K562 (cell line): Measurements from ENCODE around the gene FKBP1B. TPM values are rescaled to one million over a fixed set of nuclear protein-coding genes. Genes with fewer than 3 reads are reported as not detected.
A peak's percentile ranks its signal among the peaks of the same experiment; 100 is the strongest.

Experiments used
- ARID1B ChIP-seq: fragments of 450-650 bp; IDR thresholded peaks from 2 replicates; pipeline ENCODE4 v1.6.1; 2016; ENCODE audit warnings: antibody characterized with exemption, mild to moderate bottlenecking, inconsistent platforms
- CGGBP1 ChIP-seq: fragments of 250-450 bp; sonication (Bioruptor Pico); IDR thresholded peaks from 2 replicates; pipeline ENCODE4 v1.9.0; 2021; ENCODE audit warnings: mild to moderate bottlenecking
- CHCHD3 ChIP-seq: fragments of 250-450 bp; sonication (Bioruptor Pico); IDR thresholded peaks from 2 replicates; pipeline ENCODE4 v2.1.2; 2022; ENCODE audit warnings: mild to moderate bottlenecking
- CTBP1 ChIP-seq: fragments of 450-650 bp; IDR thresholded peaks from 2 replicates; pipeline ENCODE4 v1.6.1; 2016; ENCODE audit warnings: borderline replicate concordance
- FOSL1 ChIP-seq: fragments of 200-800 bp; sonication (Bioruptor generic); conservative IDR thresholded peaks from 2 replicates; pipeline ENCODE4 v1.6.1; 2016; ENCODE audit warnings: missing genetic modification characterization, missing compliant biosample characterization
- HMGN3 ChIP-seq: IDR thresholded peaks from 2 replicates; pipeline ENCODE4 v1.6.1; 2011; ENCODE audit warnings: borderline replicate concordance, low read depth, mild to moderate bottlenecking, mixed read lengths, low read length; ENCODE audit not compliant: insufficient read length; ENCODE audit errors: extremely low read depth
- MAFK ChIP-seq: IDR thresholded peaks from 2 replicates; pipeline ENCODE4 v1.6.1; 2011; ENCODE audit warnings: low read length, improper control_type of control experiment
- NONO ChIP-seq, 2 experiments: fragments of 200-400 bp in 1 of 2; fragments of 450-650 bp in 1 of 2; formaldehyde crosslinking in 1 of 2; IDR thresholded peaks; 2 replicates each; pipeline ENCODE4 v1.6.1; 2017; ENCODE audit warnings: low read depth in 2 of 2, mild to moderate bottlenecking in 2 of 2, moderate library complexity in 2 of 2, low read length in 1 of 2
- NUFIP1 ChIP-seq: fragments of 450-650 bp; IDR thresholded peaks from 2 replicates; pipeline ENCODE4 v1.6.1; 2018; ENCODE audit not compliant: partially characterized antibody
- POLR2H ChIP-seq: IDR thresholded peaks from 2 replicates; pipeline ENCODE4 v1.6.1; 2016; ENCODE audit warnings: missing genetic modification characterization, low read depth, mild to moderate bottlenecking, control low read depth, missing compliant biosample characterization, moderate library complexity
- RNF2 ChIP-seq: sonication (generic); IDR thresholded peaks from 2 replicates; pipeline ENCODE4 v1.6.1; 2016
- SREBF1 ChIP-seq: fragments of 150-350 bp; IDR thresholded peaks from 2 replicates; pipeline ENCODE4 v1.6.1; 2014; ENCODE audit warnings: antibody characterized with exemption, low read depth, low read length, borderline replicate concordance
- ZBED1 ChIP-seq: IDR thresholded peaks from 2 replicates; pipeline ENCODE4 v1.6.1; 2014
- ZBTB17 ChIP-seq: fragments of 450-650 bp; formaldehyde crosslinking; IDR thresholded peaks from 2 replicates; pipeline ENCODE4 v1.4.0; 2020; ENCODE audit warnings: mild to moderate bottlenecking
- ZNF165 ChIP-seq: fragments of 250-450 bp; sonication (Bioruptor Pico); IDR thresholded peaks from 2 replicates; pipeline ENCODE4 v1.4.0; 2020; ENCODE audit warnings: borderline replicate concordance
- ZNF212 ChIP-seq: fragments of 450-650 bp; formaldehyde crosslinking; IDR thresholded peaks from 2 replicates; pipeline ENCODE4 v1.4.0; 2020; ENCODE audit warnings: mild to moderate bottlenecking
- ZNF253 ChIP-seq: fragments of 250-450 bp; sonication (Bioruptor Pico); conservative IDR thresholded peaks from 2 replicates; pipeline ENCODE4 v1.6.1; 2021; ENCODE audit warnings: mild to moderate bottlenecking
- ZNF398 ChIP-seq: fragments of 250-450 bp; sonication (Bioruptor Pico); IDR thresholded peaks from 2 replicates; pipeline ENCODE4 v1.8.0; 2021; ENCODE audit warnings: moderate library complexity, mild to moderate bottlenecking, inconsistent platforms
- ZNF551 ChIP-seq: fragments of 250-450 bp; sonication (Bioruptor Pico); IDR thresholded peaks from 2 replicates; pipeline ENCODE4 v1.5.0; 2021; ENCODE audit warnings: mild to moderate bottlenecking, moderate library complexity
- ZNF561 ChIP-seq: fragments of 450-650 bp; formaldehyde crosslinking; conservative IDR thresholded peaks from 2 replicates; pipeline ENCODE4 v1.4.0; 2020; ENCODE audit warnings: mild to moderate bottlenecking, moderate library complexity
- ZNF75A ChIP-seq: fragments of 450-650 bp; formaldehyde crosslinking; IDR thresholded peaks from 2 replicates; pipeline ENCODE4 v1.4.0; 2020; ENCODE audit warnings: mild to moderate bottlenecking
- polyA plus RNA-seq, 8 experiments: library from polyadenylated mRNA; depleted of rRNA in 4 of 8; stranded (reverse) in 5 of 8; unstranded in 3 of 8; fragments of >200 nt; fragmentation: Nextera tagmentation in 2 of 8; fragmentation: Illumina TruSeq in 1 of 8; extraction: Ambion mirVana in 2 of 8; extraction: Trizol in 1 of 8; gene quantifications; 2 replicates each; pipeline versions ENCODE4 v1.2.1 to v1.2.3, GENCODE V29; 2011 to 2014; ENCODE audit warnings: inconsistent platforms in 1 of 8, missing spikeins in 1 of 8
- total RNA-seq, 7 experiments: library from RNA; depleted of rRNA in 6 of 7; stranded (reverse); fragments of >200 nt in 6 of 7; fragmentation: Illumina TruSeq in 2 of 7; extraction: Trizol in 2 of 7; gene quantifications; 2 replicates each; pipeline versions ENCODE4 v1.2.1 to v1.2.3, GENCODE V29; 2011 to 2021; ENCODE audit warnings: low replicate concordance in 1 of 7
- TF ChIP-seq, protein P1 (sequence below): IDR thresholded peaks from 3 replicates; pipeline ENCODE4 v1.6.1; 2011; ENCODE audit warnings: borderline replicate concordance, mild to moderate bottlenecking, moderate library complexity; ENCODE audit not compliant: insufficient read length; ENCODE audit errors: extremely low read depth
- TF ChIP-seq, protein P2 (sequence below): fragments of 250-450 bp; sonication (Bioruptor Pico); IDR thresholded peaks from 2 replicates; pipeline ENCODE4 v1.5.0; 2021; ENCODE audit warnings: mild to moderate bottlenecking, borderline replicate concordance

The FKBP1B gene
- total and polyA plus RNA-seq, 9 of the 15 experiments (the other 6 are each of a cell fraction or from before 2014, with no cell fraction given): 0.58 to 9.4 (median 1.6) TPM

DNA sequence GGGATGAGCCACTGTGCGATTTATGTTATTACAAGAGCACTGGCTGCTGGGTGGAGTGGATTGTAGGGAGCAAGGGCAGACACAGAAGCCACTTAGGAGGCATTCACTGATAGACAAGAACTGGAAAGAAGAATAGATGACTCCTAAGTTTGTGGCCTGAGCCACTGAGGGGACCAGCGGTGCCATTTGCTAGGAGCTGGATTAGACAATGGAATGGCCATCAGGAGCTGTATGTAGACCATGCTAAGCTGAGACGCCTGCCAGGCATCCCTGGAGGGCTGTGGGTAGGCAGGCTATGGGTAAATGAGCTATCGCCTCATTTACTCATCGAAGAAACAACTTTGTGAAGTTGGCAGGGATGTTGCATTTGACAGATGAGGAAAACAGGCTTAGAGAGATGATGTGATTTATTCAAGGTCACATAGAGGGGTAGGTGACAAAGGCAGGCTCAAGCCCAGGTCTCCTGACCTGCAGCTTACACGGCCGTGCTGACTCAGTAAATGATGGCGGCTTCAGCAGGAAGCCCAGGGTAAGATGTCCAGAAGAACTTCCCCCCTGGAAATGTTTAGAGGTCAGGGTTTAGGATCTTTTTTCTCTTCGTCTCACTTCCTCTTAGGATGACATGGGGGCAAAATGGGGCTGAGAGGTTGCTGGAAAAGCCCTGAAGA, 36.9 kb upstream of the FKBP1B start (continued):
- no peak for TF ChIP-seq CGGBP1 (CRISPR knock-in tag)
- TF ChIP-seq FOSL1: no peak; the same call in 1 of the 2 replicates
- TF ChIP-seq HMGN3: no peak
- no peak for TF ChIP-seq ZBED1
- TF ChIP-seq, protein P1, sequence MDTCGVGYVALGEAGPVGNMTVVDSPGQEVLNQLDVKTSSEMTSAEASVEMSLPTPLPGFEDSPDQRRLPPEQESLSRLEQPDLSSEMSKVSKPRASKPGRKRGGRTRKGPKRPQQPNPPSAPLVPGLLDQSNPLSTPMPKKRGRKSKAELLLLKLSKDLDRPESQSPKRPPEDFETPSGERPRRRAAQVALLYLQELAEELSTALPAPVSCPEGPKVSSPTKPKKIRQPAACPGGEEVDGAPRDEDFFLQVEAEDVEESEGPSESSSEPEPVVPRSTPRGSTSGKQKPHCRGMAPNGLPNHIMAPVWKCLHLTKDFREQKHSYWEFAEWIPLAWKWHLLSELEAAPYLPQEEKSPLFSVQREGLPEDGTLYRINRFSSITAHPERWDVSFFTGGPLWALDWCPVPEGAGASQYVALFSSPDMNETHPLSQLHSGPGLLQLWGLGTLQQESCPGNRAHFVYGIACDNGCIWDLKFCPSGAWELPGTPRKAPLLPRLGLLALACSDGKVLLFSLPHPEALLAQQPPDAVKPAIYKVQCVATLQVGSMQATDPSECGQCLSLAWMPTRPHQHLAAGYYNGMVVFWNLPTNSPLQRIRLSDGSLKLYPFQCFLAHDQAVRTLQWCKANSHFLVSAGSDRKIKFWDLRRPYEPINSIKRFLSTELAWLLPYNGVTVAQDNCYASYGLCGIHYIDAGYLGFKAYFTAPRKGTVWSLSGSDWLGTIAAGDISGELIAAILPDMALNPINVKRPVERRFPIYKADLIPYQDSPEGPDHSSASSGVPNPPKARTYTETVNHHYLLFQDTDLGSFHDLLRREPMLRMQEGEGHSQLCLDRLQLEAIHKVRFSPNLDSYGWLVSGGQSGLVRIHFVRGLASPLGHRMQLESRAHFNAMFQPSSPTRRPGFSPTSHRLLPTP: no peak
- 0 out of 2 replicates have a peak, but pooled peaks have one; percentile 31 for TF ChIP-seq CTBP1
- TF ChIP-seq SREBF1: no peak
- TF ChIP-seq NUFIP1: no peak
- TF ChIP-seq, protein P2, sequence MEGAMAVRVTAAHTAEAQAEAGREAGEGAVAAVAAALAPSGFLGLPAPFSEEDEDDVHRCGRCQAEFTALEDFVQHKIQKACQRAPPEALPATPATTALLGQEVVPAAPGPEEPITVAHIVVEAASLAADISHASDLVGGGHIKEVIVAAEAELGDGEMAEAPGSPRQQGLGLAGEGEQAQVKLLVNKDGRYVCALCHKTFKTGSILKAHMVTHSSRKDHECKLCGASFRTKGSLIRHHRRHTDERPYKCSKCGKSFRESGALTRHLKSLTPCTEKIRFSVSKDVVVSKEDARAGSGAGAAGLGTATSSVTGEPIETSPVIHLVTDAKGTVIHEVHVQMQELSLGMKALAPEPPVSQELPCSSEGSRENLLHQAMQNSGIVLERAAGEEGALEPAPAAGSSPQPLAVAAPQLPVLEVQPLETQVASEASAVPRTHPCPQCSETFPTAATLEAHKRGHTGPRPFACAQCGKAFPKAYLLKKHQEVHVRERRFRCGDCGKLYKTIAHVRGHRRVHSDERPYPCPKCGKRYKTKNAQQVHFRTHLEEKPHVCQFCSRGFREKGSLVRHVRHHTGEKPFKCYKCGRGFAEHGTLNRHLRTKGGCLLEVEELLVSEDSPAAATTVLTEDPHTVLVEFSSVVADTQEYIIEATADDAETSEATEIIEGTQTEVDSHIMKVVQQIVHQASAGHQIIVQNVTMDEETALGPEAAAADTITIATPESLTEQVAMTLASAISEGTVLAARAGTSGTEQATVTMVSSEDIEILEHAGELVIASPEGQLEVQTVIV: no peak
- no peak for TF ChIP-seq ZNF75A (CRISPR knock-in tag)
- no peak for TF ChIP-seq ZNF165 (CRISPR knock-in tag)
- TF ChIP-seq ZNF212: no peak
- TF ChIP-seq ZNF561 (CRISPR knock-in tag): no peak
- TF ChIP-seq NONO (IDR thresholded peaks at IDR 0.05; ENCODE audit: low read depth in 2 of 2, low read length in 1 of 2): no peak
- TF ChIP-seq ZBTB17 (CRISPR knock-in tag): no peak
- no peak for TF ChIP-seq ZNF253
- TF ChIP-seq POLR2H (tag): no peak
- no peak for TF ChIP-seq ZNF551
- no peak for TF ChIP-seq ZNF398
- TF ChIP-seq MAFK: peak; percentile 52; the same call in 1 of the 2 replicates
- no peak for TF ChIP-seq RNF2
- TF ChIP-seq ARID1B: no peak
- TF ChIP-seq CHCHD3 (CRISPR knock-in tag): no peak
